Mammary epithelial cell (primary cell): ENCODE data around the gene SYCP1.

ENCODE experiments used
- EZH2 ChIP-seq: IDR thresholded peaks from 2 replicates; pipeline ENCODE4 v1.6.1; 2012; ENCODE audit warnings: low read length, inconsistent platforms, borderline replicate concordance
- TF ChIP-seq, protein P1 (sequence below), 2 donors: IDR thresholded peaks in 1 of 2; conservative IDR thresholded peaks in 1 of 2; 2 replicates each; pipeline ENCODE4 v1.5.1; 2011 to 2012; ENCODE audit warnings: inconsistent platforms in 2 of 2, low read length in 2 of 2, mild to moderate bottlenecking in 2 of 2, control low read depth in 1 of 2, low read depth in 1 of 2; ENCODE audit not compliant: insufficient read depth in 1 of 2; ENCODE audit errors: extremely low read depth in 1 of 2

GRCh38 chr1:115012434-115012833 lies 157.8 kb downstream of the SYCP1 start:
- TF ChIP-seq, protein P1, sequence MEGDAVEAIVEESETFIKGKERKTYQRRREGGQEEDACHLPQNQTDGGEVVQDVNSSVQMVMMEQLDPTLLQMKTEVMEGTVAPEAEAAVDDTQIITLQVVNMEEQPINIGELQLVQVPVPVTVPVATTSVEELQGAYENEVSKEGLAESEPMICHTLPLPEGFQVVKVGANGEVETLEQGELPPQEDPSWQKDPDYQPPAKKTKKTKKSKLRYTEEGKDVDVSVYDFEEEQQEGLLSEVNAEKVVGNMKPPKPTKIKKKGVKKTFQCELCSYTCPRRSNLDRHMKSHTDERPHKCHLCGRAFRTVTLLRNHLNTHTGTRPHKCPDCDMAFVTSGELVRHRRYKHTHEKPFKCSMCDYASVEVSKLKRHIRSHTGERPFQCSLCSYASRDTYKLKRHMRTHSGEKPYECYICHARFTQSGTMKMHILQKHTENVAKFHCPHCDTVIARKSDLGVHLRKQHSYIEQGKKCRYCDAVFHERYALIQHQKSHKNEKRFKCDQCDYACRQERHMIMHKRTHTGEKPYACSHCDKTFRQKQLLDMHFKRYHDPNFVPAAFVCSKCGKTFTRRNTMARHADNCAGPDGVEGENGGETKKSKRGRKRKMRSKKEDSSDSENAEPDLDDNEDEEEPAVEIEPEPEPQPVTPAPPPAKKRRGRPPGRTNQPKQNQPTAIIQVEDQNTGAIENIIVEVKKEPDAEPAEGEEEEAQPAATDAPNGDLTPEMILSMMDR (conservative IDR thresholded peaks at IDR 0.05 in 1 of 2, IDR thresholded peaks at IDR 0.05 in 1 of 2; ENCODE audit: extremely low read depth in 1 of 2, insufficient read depth in 1 of 2, low read depth in 1 of 2, low read length in 2 of 2), result no peak
- no peak for TF ChIP-seq EZH2
